Measurements from ENCODE around the gene ANKRD42.

ANKRD42 gene

DNA sequence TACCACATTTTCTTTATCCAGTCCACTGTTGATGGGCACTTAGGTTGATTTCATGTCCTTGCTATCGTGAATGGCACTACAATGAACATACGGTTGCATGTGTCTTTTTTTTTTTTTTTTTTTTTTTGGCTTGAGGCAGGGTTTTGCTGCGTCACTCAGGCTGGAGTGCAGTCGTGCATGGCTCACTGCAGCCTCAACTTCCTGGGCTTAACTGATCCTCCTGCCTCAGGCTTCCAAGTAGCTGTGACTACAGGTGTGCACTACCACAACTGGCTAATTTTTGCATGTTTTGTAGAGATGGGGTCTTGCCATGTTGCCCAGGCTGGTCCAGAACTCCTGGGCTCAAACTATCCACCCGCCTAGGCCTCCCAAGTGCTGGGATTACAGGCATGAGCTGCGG, 94.1 kb downstream of the ANKRD42 start:
- DNase-seq (ENCODE audit: low read depth in 3 of 3), result no peak

GRCh38 chr11:83292709-83293456, 99.4 kb downstream of the ANKRD42 start:
- no peak for DNase-seq (ENCODE audit: low read depth in 3 of 3)

DNA sequence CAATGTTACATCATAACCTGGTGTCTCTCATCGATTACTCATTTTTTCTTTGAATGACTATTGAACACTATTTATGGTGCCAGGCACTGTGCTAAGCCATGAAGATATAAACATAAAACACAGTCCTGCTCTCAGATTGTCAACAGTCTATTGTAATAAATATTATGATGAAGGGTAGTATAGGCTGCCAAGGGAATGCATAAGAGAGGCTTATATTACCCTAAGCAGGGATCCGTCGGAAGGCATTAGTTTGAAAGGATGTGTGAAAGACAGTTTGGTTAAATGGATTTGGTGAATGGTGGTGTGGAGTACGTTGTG, 99.9 kb downstream of the ANKRD42 start:
- DNase-seq (ENCODE audit: low read depth in 3 of 3), result no peak

DNA sequence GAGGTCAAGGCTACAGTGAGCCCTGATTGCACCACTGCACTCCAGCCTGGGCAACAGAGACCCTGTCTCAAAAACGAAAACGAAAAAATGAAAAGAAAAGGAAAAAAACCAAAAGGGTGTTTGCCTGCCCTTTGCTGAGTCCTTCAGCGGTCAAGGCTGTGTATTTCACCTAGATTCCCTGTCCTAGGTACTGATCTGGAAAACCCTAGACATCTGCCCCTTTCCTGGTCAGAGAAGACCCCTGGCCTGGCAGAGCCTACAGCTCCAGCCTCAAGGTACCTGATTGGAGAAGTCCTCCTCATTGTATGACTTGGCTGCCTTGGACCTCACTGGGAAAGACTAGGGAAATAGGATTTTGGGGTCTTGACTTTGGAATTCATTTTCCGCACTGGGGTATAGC, 100.7 kb downstream of the ANKRD42 start:
- DNase-seq (ENCODE audit: low read depth in 3 of 3), result no peak

All from stimulated activated CD4-positive, alpha-beta T cell treated with anti-CD3 and anti-CD28 coated beads, TNF-alpha, amount 100 ng/mL, for 4 hours (primary cell).